ENCODE data around the gene CSK.

Gene CSK

GRCh38 chr15:74748322-74748946, 33.4 kb upstream of the CSK start, which contains the start of gene CYP1A2:
TSS of gene CYP1A2 (plus strand) at chr15:74748845. CDS start at chr15:74749739, 894 bp downstream.
- in situ Hi-C loops (cut with HindIII; ENCODE audit: low sequenced_read_pairs) = no loop called here

GRCh38 chr15:74749832-74750231, 32.0 kb upstream of the CSK start:
- TF ChIP-seq CTCF (IDR thresholded peaks at IDR 0.05; ENCODE audit: low read depth, low read length, missing control alignments) = no peak
- H3K4me3 ChIP-seq (ENCODE audit: low read depth, low read length) = no peak overlapping the region
- DNase-seq (ENCODE audit: low read depth) = no peak
- in situ Hi-C loops (cut with HindIII; ENCODE audit: low sequenced_read_pairs) = no loop called here

More at GRCh38 chr15:74748322-74748946, 33.4 kb upstream of the CSK start, which contains the start of gene CYP1A2:
- no peak within 1 kb of the TSS for H3K4me3 ChIP-seq (ENCODE audit: low read depth, low read length)
- no peak for TF ChIP-seq CTCF (IDR thresholded peaks at IDR 0.05; ENCODE audit: low read depth, low read length, missing control alignments)
- no peak for DNase-seq (ENCODE audit: low read depth)

GRCh38 chr15:74750751-74751150, 31.1 kb upstream of the CSK start:
- DNase-seq (ENCODE audit: low read depth) = no peak
- in situ Hi-C loops (cut with HindIII; ENCODE audit: low sequenced_read_pairs) = no loop called here
- no peak overlapping the region for H3K4me3 ChIP-seq (ENCODE audit: low read depth, low read length)

GRCh38 chr15:74752011-74752410, 29.9 kb upstream of the CSK start:
- TF ChIP-seq CTCF (IDR thresholded peaks at IDR 0.05; ENCODE audit: low read depth, low read length, missing control alignments) = no peak
- H3K4me3 ChIP-seq (ENCODE audit: low read depth, low read length) = no peak overlapping the region
- no peak for DNase-seq (ENCODE audit: low read depth)
- in situ Hi-C loops (cut with HindIII; ENCODE audit: low sequenced_read_pairs) = no loop called here

More at GRCh38 chr15:74750751-74751150, 31.1 kb upstream of the CSK start:
- no peak for TF ChIP-seq CTCF (IDR thresholded peaks at IDR 0.05; ENCODE audit: low read depth, low read length, missing control alignments)

- no peak for TF ChIP-seq CTCF (IDR thresholded peaks at IDR 0.05; ENCODE audit: low read depth, low read length, missing control alignments)
- DNase-seq (ENCODE audit: low read depth) = no peak
- in situ Hi-C loops (cut with HindIII; ENCODE audit: low sequenced_read_pairs) = no loop called here
- H3K4me3 ChIP-seq (ENCODE audit: low read depth, low read length) = no peak overlapping the region
Measured at GRCh38 chr15:74752531-74752930, 29.3 kb upstream of the CSK start.

- TF ChIP-seq CTCF (IDR thresholded peaks at IDR 0.05; ENCODE audit: low read depth, low read length, missing control alignments) = no peak
- in situ Hi-C loops (cut with HindIII; ENCODE audit: low sequenced_read_pairs) = no loop called here
- no peak overlapping the region for H3K4me3 ChIP-seq (ENCODE audit: low read depth, low read length)
- no peak for DNase-seq (ENCODE audit: low read depth)
Measured at GRCh38 chr15:74754593-74755215, 27.2 kb upstream of the CSK start.

Data from astrocyte of the cerebellum (primary cell).